GM13977 (cell line): ENCODE results near the gene SCFD2.

Experiments used
- DNase-seq: peaks from one replicate; pipeline ENCODE4 v3.0.0; 2012; ENCODE audit warnings: low spot score
- CTCF ChIP-seq: IDR thresholded peaks from 2 replicates; pipeline ENCODE4 v1.5.1; 2012; ENCODE audit warnings: mild to moderate bottlenecking, control low read depth; ENCODE audit not compliant: insufficient read depth; ENCODE audit errors: extremely low read depth, missing control alignments
- in situ Hi-C: fragments of 300-500 bp; cut with MboI; formaldehyde crosslinking; loops from one replicate; pipeline ENCODE4 v1.12.0; 2022; ENCODE audit warnings: low sequenced_read_pairs, low pct_unique_long_range_greater_than_20kb, mixed read lengths, inconsistent platforms; ENCODE audit not compliant: unreplicated experiment

Gene SCFD2

GRCh38 chr4:53015681-53016080 lies 350.2 kb downstream of the SCFD2 start:
- peak; percentile 71 for TF ChIP-seq CTCF
- DNase-seq = no peak
- in situ Hi-C loops = loop anchor here (25.0 kb wide), 1 partner anchor 1197 kb away; no protein-coding TSS in a partner anchor

DNA sequence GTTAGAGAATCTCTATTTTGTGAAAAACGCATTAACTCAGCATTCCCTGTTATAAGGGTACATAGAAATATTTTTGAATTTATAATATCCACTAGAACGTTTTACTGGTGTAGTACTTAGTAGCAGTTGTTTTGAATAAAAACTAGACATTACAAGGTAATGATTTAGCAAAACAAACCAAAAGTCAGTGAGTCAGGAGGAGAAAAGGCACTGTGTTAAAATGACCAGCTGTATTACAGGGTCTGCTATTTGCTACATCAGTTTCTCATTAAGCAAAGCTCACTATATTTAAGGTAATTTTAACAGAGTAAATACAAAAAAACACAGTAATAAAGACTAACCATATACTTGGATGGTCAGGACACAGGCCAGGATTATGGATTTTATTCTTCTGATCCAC lies 351.0 kb downstream of the SCFD2 start:
- no peak for DNase-seq
- in situ Hi-C loops = loop anchor here (25.0 kb wide), 1 partner anchor 1197 kb away; no protein-coding TSS in a partner anchor
- TF ChIP-seq CTCF = no peak

GRCh38 chr4:53013873-53014775 lies 351.7 kb downstream of the SCFD2 start:
- in situ Hi-C loops = loop anchor here (25.0 kb wide), 1 partner anchor 1198 kb away; no protein-coding TSS in a partner anchor
- DNase-seq = no peak
- TF ChIP-seq CTCF = no peak

DNA sequence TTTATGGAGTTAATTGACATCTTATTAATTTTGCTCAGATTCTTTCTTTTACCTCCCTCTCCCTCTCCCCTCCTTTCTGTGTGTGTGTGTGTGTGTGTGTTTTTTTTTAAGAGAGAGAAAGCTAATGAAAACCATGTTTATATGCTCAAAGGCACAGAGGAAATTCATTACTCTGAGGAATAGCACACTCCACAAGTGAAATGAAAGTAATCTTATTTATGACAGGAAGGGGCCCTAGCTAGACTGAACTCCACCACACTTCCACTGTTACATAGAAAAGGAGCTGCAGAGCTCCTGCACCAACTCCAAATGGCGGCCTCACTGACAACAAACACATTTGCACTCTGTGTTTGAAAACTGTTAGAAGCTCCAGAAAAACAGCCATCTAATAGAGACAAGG lies 353.1 kb downstream of the SCFD2 start:
- in situ Hi-C loops = loop anchor here (25.0 kb wide), 1 partner anchor 1200 kb away; no protein-coding TSS in a partner anchor
- no peak for TF ChIP-seq CTCF
- no peak for DNase-seq

GRCh38 chr4:53011259-53011905 lies 354.5 kb downstream of the SCFD2 start:
- DNase-seq = no peak
- in situ Hi-C loops = loop anchor here (25.0 kb wide), 1 partner anchor 1201 kb away; no protein-coding TSS in a partner anchor
- TF ChIP-seq CTCF = no peak

DNA sequence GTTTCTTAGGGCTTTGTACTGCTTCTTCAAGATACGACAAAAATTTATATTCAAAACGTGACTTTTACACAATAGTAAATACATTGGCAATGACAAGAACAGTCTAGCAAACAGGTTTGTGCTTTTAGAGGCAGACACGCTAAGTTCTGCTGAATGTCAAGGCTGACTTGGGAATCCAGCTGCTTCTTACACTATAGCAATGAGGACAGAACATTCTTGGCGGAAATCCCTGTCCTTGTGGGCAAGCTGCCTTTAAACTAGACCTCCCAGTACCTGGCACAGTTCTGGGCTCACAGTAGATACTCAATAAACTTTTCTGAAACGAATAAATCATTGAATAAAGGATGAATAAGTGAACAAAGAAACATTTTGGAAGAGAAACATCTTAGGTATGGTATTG lies 355.5 kb downstream of the SCFD2 start:
- no peak for TF ChIP-seq CTCF
- in situ Hi-C loops = loop anchor here (25.0 kb wide), 1 partner anchor 1202 kb away; no protein-coding TSS in a partner anchor
- no peak for DNase-seq
